ENCODE results near the gene FAM124A. TPM values are rescaled to one million over a fixed set of nuclear protein-coding genes. Genes with fewer than 3 reads are reported as not detected.

FAM124A gene
- total RNA-seq, 1 experiment from 2014 or later: 0.30 TPM

- in situ Hi-C loops (cut with HindIII; ENCODE audit: low pct_unique_long_range_greater_than_20kb, low sequenced_read_pairs): no loop called here
- DNase-seq (ENCODE audit: low read depth): no peak
Measured at GRCh38 chr13:51211910-51212309, 10.3 kb upstream of the FAM124A start.

- DNase-seq (ENCODE audit: low read depth): no peak
- in situ Hi-C loops (cut with HindIII; ENCODE audit: low pct_unique_long_range_greater_than_20kb, low sequenced_read_pairs): no loop called here
Measured at GRCh38 chr13:51212758-51213157, 9.4 kb upstream of the FAM124A start.

GRCh38 chr13:51213173-51213728 is 8.9 kb upstream of the FAM124A start:
- in situ Hi-C loops (cut with HindIII; ENCODE audit: low pct_unique_long_range_greater_than_20kb, low sequenced_read_pairs): no loop called here
- no peak for DNase-seq (ENCODE audit: low read depth)

- no peak for DNase-seq (ENCODE audit: low read depth)
- in situ Hi-C loops (cut with HindIII; ENCODE audit: low pct_unique_long_range_greater_than_20kb, low sequenced_read_pairs): no loop called here
Measured at GRCh38 chr13:51218626-51219025, 3.6 kb upstream of the FAM124A start.

GRCh38 chr13:51220706-51221105 is 1.5 kb upstream of the FAM124A start:
- in situ Hi-C loops (cut with HindIII; ENCODE audit: low pct_unique_long_range_greater_than_20kb, low sequenced_read_pairs): no loop called here
- no peak for DNase-seq (ENCODE audit: low read depth)

GRCh38 chr13:51221108-51221507 is 1.1 kb upstream of the FAM124A start:
- no peak for DNase-seq (ENCODE audit: low read depth)
- in situ Hi-C loops (cut with HindIII; ENCODE audit: low pct_unique_long_range_greater_than_20kb, low sequenced_read_pairs): no loop called here

GRCh38 chr13:51221674-51222036 is 543 bp upstream of the FAM124A start:
- in situ Hi-C loops (cut with HindIII; ENCODE audit: low pct_unique_long_range_greater_than_20kb, low sequenced_read_pairs): no loop called here

GRCh38 chr13:51222686-51223559 is 725 bp downstream of the FAM124A start:
- peak; percentile 4 for DNase-seq (ENCODE audit: low read depth)

More at GRCh38 chr13:51221674-51222036, 543 bp upstream of the FAM124A start:
- peak; percentile 8 for DNase-seq (ENCODE audit: low read depth)

GRCh38 chr13:51223560-51224270 is 1.5 kb downstream of the FAM124A start:
- in situ Hi-C loops (cut with HindIII; ENCODE audit: low pct_unique_long_range_greater_than_20kb, low sequenced_read_pairs): no loop called here

More at GRCh38 chr13:51222686-51223559, 725 bp downstream of the FAM124A start:
- in situ Hi-C loops (cut with HindIII; ENCODE audit: low pct_unique_long_range_greater_than_20kb, low sequenced_read_pairs): no loop called here

GRCh38 chr13:51225029-51225428 is 2.8 kb downstream of the FAM124A start:
- in situ Hi-C loops (cut with HindIII; ENCODE audit: low pct_unique_long_range_greater_than_20kb, low sequenced_read_pairs): no loop called here
- no peak for DNase-seq (ENCODE audit: low read depth)

More at GRCh38 chr13:51223560-51224270, 1.5 kb downstream of the FAM124A start:
- DNase-seq (ENCODE audit: low read depth): no peak

GRCh38 chr13:51227404-51227803 is 5.2 kb downstream of the FAM124A start:
- in situ Hi-C loops (cut with HindIII; ENCODE audit: low pct_unique_long_range_greater_than_20kb, low sequenced_read_pairs): no loop called here
- DNase-seq (ENCODE audit: low read depth): no peak

GRCh38 chr13:51229101-51229719 is 7.0 kb downstream of the FAM124A start:
- no peak for DNase-seq (ENCODE audit: low read depth)
- in situ Hi-C loops (cut with HindIII; ENCODE audit: low pct_unique_long_range_greater_than_20kb, low sequenced_read_pairs): no loop called here

GRCh38 chr13:51229731-51230130 is 7.5 kb downstream of the FAM124A start:
- DNase-seq (ENCODE audit: low read depth): no peak
- in situ Hi-C loops (cut with HindIII; ENCODE audit: low pct_unique_long_range_greater_than_20kb, low sequenced_read_pairs): no loop called here

- DNase-seq (ENCODE audit: low read depth): no peak
Measured at GRCh38 chr13:51230477-51231105, 8.4 kb downstream of the FAM124A start.

GRCh38 chr13:51231456-51231855 is 9.3 kb downstream of the FAM124A start:
- in situ Hi-C loops (cut with HindIII; ENCODE audit: low pct_unique_long_range_greater_than_20kb, low sequenced_read_pairs): no loop called here
- DNase-seq (ENCODE audit: low read depth): no peak

More at GRCh38 chr13:51230477-51231105, 8.4 kb downstream of the FAM124A start:
- in situ Hi-C loops (cut with HindIII; ENCODE audit: low pct_unique_long_range_greater_than_20kb, low sequenced_read_pairs): no loop called here

- in situ Hi-C loops (cut with HindIII; ENCODE audit: low pct_unique_long_range_greater_than_20kb, low sequenced_read_pairs): no loop called here
- DNase-seq (ENCODE audit: low read depth): no peak
Measured at GRCh38 chr13:51232328-51232727, 10.1 kb downstream of the FAM124A start.

GRCh38 chr13:51233117-51233826 is 11.1 kb downstream of the FAM124A start:
- in situ Hi-C loops (cut with HindIII; ENCODE audit: low pct_unique_long_range_greater_than_20kb, low sequenced_read_pairs): no loop called here
- no peak for DNase-seq (ENCODE audit: low read depth)

- in situ Hi-C loops (cut with HindIII; ENCODE audit: low pct_unique_long_range_greater_than_20kb, low sequenced_read_pairs): no loop called here
- no peak for DNase-seq (ENCODE audit: low read depth)
Measured at GRCh38 chr13:51234676-51235075, 12.5 kb downstream of the FAM124A start.
